Measurements from ENCODE around the gene SWSAP1.
A peak's percentile ranks its signal among the peaks of the same experiment; 100 is the strongest.

SWSAP1 gene

GRCh38 chr19:11416346-11417052 lies 42.0 kb downstream of the SWSAP1 start:
- DNase-seq, result no peak

GRCh38 chr19:11418094-11418548 lies 43.7 kb downstream of the SWSAP1 start:
- DNase-seq, result no peak

- DNase-seq, result no peak
Observed at GRCh38 chr19:11418549-11419506, 44.4 kb downstream of the SWSAP1 start, which contains the start of gene RGL3. RGL3 (minus strand) TSS chr19:11419314; CDS start chr19:11419278, 36 bp downstream.

DNA sequence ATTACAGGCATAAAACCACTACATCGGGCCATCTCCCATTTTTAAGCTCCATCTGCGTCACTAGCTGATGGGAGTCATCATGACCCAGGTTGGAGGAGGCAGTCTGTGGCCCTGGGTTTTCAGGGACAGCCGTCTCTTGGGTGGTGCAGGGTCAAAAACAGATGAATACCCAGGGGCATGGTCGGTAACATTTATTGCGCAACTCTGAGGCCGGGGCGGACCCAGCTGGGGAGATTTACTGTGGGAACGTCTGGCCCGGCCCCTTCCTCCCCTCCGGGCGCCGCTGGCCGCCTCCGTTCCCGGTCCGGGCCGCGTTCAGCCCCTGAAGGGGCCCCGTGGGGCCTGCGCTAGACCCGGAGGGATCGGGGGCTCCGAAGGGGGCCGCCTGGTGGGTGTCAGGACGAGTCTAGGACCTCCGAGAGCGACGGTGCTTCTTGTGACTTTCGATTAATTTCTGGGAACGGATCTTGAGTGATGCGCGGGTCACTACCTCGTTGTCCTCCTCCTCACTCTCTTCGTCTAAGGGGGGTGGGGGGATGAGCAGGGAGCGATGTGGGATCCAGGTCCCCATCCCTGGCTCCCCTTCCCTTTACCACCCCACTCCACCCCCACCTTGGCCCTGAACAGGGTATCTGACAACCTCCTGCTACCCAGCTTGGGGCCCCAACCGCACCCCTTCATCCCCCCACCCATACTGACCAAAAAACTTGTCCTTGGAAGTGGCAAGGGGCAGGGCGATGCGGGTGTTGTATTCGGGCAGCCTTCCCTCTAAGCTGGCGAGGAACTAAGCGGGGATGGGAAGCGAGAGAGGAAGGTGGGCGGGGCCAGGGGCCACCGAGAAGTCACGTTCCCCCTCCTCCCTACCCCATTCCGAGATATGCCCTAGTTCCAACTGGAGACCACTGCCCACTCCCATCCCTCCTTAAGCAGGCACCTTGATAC lies 46.2 kb downstream of the SWSAP1 start:
- no peak for DNase-seq

DNA sequence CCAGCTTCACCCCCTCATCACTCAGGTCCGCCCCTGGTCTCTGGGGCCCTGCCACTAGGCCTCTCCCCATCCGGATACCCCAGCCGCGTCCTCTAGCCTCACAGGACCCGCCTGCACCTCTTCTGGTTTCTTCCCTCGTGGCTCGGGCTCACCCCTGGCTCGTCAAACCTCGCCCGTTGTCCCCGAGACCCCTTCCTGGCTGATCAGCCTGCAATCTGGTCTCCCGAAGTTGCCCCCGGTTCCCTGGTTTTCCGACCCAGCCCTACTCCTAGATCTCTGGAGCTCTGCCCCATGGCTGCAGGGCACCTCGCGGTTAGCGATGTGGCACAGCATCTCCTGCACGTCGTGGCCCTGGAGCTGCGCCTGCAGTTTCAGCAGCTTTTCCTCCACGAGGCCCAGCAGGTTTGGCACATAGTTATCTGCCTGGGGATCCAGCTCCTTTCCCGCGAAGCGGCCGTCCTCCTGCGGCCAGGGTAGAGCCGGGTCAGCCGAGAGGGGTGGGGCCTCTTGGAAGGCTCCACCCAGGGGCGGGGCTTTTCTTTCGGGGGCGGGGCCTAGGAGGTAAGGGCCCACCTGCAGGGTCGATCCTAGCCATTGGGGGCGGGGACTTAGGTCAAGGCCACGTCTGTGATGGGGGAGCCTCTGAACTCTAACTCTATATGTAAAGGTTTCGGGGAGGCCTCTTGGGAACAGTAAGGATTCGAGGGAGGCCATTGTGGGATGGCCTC lies 47.1 kb downstream of the SWSAP1 start:
- DNase-seq, result peak; percentile 47 to 58

DNA sequence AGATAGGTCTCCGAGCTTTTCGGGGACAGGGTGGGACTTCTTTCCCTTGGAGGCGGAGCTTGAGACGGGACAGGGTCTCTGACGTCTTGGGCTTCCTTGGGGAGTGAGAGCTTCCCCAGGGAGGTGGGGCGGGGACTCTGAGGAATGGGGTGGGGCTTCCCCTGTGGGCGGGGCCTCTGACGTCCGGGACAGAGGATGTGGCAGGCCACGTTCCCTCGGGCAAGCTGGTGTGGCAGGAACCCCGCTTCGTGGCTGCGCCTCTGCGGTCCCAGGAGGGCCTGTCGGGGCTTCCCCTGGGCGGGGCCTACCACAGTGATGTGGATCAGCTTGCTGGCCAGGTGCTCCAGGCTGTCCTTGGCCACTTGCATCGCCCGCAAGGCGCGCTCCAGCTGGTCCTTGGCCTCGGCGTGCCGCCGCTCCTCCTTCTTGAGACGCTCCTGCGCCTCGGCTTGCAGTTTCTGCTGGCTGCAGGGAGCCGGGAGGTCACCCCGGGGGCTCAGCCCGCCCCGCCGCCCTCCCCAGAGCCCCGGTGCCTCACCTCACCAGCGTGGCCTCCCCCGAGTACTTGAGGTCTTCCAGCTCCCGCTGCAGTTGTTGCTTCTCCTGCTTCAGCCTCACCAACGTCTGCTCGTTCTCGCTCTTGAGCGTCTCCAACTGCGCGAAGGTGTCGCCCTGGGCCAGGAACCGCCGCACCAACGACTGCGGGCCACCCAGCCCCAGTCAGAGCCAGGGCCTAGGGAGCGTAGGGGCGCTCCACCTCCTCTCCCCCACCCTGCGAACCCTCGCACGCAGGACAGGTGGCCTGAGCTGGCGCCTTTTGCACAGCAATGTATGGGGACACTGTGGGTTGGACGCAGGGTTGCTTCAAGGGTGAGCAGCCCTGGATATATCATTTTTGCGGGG lies 47.9 kb downstream of the SWSAP1 start:
- DNase-seq, result peak; percentile 62 to 79

DNA sequence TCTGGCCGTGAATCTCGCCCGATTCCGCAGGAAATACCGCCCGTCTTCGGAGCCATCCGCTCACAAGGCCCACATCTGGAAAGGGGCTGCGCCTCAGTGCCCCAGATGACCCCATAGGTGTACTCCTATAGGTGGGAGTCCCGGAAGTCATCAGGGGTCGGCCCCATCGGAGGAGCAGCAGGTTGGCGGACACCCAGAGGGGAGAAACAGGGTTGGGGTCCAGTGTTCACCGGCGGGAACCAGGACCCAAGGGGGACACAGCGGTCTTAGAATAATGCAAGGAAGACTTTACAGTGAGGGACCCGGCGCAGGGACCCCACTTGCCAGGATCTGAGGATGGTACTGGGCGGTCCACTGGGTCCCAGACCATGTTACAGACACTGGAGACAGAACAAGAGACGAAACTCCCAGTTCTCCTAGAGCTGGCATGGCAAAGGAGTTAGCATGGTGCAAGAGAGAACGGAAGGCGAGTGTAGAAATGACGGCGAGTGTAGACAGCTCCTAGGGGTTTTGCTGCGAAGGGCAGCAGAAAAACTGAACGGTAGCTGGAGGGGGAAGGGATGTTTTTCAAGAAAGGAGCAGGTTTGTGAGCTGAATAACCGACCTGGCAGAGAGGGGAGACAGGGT lies 48.8 kb downstream of the SWSAP1 start:
- no peak for DNase-seq

DNA sequence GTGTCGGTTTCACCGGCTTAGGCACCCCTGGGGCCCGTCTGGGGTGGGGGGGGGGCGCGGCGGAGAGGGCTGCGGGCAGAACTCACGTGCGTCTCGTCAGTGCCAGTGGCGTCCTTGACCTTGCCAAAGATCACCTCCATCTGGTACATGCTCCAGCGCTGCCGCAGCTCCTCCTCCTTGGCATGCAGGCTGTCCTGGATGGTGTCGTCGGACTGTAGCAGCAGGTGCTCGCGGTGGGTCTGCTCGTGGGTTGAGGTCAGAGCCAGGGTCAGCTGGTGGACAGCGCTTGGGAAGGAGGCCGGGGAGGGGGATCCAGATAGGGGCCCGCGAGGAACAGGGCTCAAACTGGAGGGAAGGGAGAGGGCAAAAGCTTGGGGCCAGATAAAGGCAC lies 49.3 kb downstream of the SWSAP1 start:
- DNase-seq, result no peak

All from stimulated activated CD4-positive, alpha-beta T cell treated with anti-CD3 and anti-CD28 coated beads, Interleukin-2, amount 100 ng/mL, for 24 hours (primary cell).